HepG2 (cell line): ENCODE results near the gene SNX9. TPM values are rescaled to one million over a fixed set of nuclear protein-coding genes. Genes with fewer than 3 reads are reported as not detected.

Source experiments
- BRCA1 ChIP-seq: sonication (generic); formaldehyde crosslinking; IDR thresholded peaks from 2 replicates; pipeline ENCODE4 v1.4.0; 2020; ENCODE audit warnings: missing genetic modification reagents
- HDAC6 ChIP-seq: fragments of 200-600 bp; sonication (generic); IDR thresholded peaks from 2 replicates; pipeline ENCODE4 v1.7.0; 2017; ENCODE audit warnings: mild to moderate bottlenecking, antibody characterized with exemption, low read length, low read depth
- LRRFIP1 ChIP-seq: sonication (generic); formaldehyde crosslinking; conservative IDR thresholded peaks from 2 replicates; pipeline ENCODE4 v1.4.0; 2020; ENCODE audit warnings: missing genetic modification reagents
- MED1 ChIP-seq: sonication (generic); formaldehyde crosslinking; IDR thresholded peaks from 2 replicates; pipeline ENCODE4 v1.4.0; 2020; ENCODE audit warnings: missing genetic modification reagents
- NFAT5 ChIP-seq: sonication (generic); formaldehyde crosslinking; IDR thresholded peaks from 2 replicates; pipeline ENCODE4 v1.4.0; 2020; ENCODE audit warnings: missing genetic modification reagents
- RBM22 ChIP-seq: fragments of 200-400 bp; formaldehyde crosslinking; optimal IDR thresholded peaks from 2 replicates; pipeline ENCODE3; 2017; ENCODE audit warnings: mild to moderate bottlenecking, low read length, moderate library complexity
- SALL1 ChIP-seq: sonication (generic); formaldehyde crosslinking; IDR thresholded peaks from 2 replicates; pipeline ENCODE4 v1.8.0; 2022; ENCODE audit warnings: mild to moderate bottlenecking, missing genetic modification reagents
- ZBTB21 ChIP-seq: sonication (generic); formaldehyde crosslinking; IDR thresholded peaks from 2 replicates; pipeline ENCODE4 v1.4.0; 2020; ENCODE audit warnings: missing genetic modification reagents
- ZMYM2 ChIP-seq: sonication (generic); formaldehyde crosslinking; IDR thresholded peaks from 2 replicates; pipeline ENCODE4 v1.8.0; 2022; ENCODE audit warnings: mild to moderate bottlenecking, missing genetic modification reagents
- ZNF142 ChIP-seq: sonication (generic); formaldehyde crosslinking; IDR thresholded peaks from 2 replicates; pipeline ENCODE4 v1.4.0; 2020; ENCODE audit warnings: missing genetic modification reagents
- polyA plus RNA-seq, 8 experiments: library from polyadenylated mRNA; depleted of rRNA in 3 of 8; stranded (reverse) in 7 of 8; unstranded in 1 of 8; fragments of >200 nt; fragmentation: Illumina TruSeq in 4 of 8; extraction: Trizol in 4 of 8; gene quantifications; 2 replicates each; pipeline versions ENCODE4 v1.2.1 to v1.2.3, GENCODE V29; 2011 to 2016; ENCODE audit warnings: low read depth in 4 of 8, missing spikeins in 1 of 8, mixed read lengths in 1 of 8; ENCODE audit not compliant: insufficient read depth in 1 of 8
- total RNA-seq, 5 experiments: library from RNA; depleted of rRNA; stranded (reverse); fragments of >200 nt; fragmentation: Illumina TruSeq; extraction: Trizol; gene quantifications; 2 replicates each; pipeline ENCODE4 v1.2.3, GENCODE V29; 2016; ENCODE audit warnings: low read depth in 1 of 5
- TF ChIP-seq, protein P1 (sequence below): fragments of 450-650 bp; IDR thresholded peaks from 2 replicates; pipeline ENCODE4 v1.6.1; 2017
- TF ChIP-seq, protein P2 (sequence below): sonication (generic); formaldehyde crosslinking; IDR thresholded peaks from 2 replicates; pipeline ENCODE4 v1.4.0; 2020; ENCODE audit warnings: missing genetic modification reagents

The SNX9 gene
- total and polyA plus RNA-seq, 2 of the 13 experiments (the other 11 are each of a cell fraction or from before 2014, with no cell fraction given): 21.9 to 36.0 TPM

DNA sequence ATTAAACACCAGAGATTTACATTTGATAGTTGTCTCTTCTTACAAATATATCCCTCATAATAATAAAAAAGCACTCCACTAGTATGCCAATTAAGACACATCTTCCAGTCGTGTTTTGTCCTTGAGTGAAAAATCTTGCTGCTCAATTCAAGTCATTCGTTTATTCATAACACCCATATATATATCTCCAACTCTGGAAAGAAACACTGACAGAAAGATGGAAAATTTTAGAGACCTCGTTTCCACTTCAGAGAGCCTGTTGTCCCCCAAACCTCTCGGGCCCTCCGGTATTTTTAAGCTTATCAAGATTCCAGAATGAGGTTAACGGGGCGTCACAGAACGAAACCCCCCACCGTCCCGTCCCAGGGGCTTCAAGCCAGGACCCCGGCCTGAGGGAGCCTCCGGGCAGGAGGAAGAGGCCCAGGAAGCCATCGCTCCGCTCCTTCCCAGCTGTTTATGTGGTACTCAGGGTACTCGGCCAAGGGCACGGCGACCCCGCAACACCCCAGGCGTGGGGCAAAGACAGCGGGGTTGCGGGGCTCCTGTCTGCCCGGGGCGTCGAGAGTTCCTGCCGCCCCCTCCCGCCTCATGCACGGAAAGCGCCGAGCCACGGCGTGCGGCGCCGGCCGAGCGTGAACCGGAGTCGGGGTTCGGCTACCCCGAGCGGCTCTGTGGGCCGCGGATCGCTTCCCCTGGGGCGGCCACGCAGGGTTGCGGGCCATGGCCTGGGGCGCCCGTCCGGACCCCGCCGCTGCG lies 623 bp upstream of the SNX9 start (continued):
- TF ChIP-seq, protein P1, sequence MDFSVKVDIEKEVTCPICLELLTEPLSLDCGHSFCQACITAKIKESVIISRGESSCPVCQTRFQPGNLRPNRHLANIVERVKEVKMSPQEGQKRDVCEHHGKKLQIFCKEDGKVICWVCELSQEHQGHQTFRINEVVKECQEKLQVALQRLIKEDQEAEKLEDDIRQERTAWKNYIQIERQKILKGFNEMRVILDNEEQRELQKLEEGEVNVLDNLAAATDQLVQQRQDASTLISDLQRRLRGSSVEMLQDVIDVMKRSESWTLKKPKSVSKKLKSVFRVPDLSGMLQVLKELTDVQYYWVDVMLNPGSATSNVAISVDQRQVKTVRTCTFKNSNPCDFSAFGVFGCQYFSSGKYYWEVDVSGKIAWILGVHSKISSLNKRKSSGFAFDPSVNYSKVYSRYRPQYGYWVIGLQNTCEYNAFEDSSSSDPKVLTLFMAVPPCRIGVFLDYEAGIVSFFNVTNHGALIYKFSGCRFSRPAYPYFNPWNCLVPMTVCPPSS: no peak
- TF ChIP-seq NFAT5 (CRISPR knock-in tag) (no peak), HDAC6 (no peak), MED1 (CRISPR knock-in tag) (peak; percentile 19; the same call in 1 of the 2 replicates), ZNF142 (CRISPR knock-in tag) (no peak), BRCA1 (CRISPR knock-in tag) (0 out of 2 replicates have a peak, but pooled peaks have one; percentile 18), LRRFIP1 (CRISPR knock-in tag) (no peak), ZMYM2 (CRISPR knock-in tag) (no peak), SALL1 (CRISPR knock-in tag) (no peak), RBM22 (no peak), ZBTB21 (no peak)
- TF ChIP-seq, protein P2, sequence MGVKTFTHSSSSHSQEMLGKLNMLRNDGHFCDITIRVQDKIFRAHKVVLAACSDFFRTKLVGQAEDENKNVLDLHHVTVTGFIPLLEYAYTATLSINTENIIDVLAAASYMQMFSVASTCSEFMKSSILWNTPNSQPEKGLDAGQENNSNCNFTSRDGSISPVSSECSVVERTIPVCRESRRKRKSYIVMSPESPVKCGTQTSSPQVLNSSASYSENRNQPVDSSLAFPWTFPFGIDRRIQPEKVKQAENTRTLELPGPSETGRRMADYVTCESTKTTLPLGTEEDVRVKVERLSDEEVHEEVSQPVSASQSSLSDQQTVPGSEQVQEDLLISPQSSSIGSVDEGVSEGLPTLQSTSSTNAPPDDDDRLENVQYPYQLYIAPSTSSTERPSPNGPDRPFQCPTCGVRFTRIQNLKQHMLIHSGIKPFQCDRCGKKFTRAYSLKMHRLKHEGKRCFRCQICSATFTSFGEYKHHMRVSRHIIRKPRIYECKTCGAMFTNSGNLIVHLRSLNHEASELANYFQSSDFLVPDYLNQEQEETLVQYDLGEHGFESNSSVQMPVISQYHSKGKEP (CRISPR knock-in tag): no peak
